ENCODE results near the gene SPTBN4.

DNA sequence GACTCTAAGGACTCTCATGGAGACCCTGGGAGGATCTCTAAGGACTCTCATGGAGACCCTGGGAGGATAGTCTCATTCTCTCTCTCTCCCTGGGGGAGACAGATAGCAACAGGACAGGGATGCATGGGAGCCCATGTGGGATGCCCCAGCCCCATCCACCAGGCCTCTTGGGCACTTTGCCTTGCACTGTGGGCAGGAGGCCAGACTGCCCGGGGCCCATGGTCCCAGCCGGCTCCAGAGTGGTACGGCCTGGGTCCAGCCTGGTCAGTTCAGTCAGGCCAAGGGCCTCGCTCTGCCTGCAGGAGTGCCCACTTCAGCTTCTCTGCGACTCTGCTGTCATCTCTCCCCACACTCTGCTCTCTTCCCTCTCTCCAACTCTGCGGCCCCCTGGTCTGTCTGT, 61.3 kb downstream of the SPTBN4 start:
- TF ChIP-seq CREB1 (IDR thresholded peaks at IDR 0.05; ENCODE audit: low read depth) = no peak
- TF ChIP-seq, protein P1, sequence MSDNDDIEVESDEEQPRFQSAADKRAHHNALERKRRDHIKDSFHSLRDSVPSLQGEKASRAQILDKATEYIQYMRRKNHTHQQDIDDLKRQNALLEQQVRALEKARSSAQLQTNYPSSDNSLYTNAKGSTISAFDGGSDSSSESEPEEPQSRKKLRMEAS (IDR thresholded peaks at IDR 0.05) = no peak
- TF ChIP-seq, protein P2, sequence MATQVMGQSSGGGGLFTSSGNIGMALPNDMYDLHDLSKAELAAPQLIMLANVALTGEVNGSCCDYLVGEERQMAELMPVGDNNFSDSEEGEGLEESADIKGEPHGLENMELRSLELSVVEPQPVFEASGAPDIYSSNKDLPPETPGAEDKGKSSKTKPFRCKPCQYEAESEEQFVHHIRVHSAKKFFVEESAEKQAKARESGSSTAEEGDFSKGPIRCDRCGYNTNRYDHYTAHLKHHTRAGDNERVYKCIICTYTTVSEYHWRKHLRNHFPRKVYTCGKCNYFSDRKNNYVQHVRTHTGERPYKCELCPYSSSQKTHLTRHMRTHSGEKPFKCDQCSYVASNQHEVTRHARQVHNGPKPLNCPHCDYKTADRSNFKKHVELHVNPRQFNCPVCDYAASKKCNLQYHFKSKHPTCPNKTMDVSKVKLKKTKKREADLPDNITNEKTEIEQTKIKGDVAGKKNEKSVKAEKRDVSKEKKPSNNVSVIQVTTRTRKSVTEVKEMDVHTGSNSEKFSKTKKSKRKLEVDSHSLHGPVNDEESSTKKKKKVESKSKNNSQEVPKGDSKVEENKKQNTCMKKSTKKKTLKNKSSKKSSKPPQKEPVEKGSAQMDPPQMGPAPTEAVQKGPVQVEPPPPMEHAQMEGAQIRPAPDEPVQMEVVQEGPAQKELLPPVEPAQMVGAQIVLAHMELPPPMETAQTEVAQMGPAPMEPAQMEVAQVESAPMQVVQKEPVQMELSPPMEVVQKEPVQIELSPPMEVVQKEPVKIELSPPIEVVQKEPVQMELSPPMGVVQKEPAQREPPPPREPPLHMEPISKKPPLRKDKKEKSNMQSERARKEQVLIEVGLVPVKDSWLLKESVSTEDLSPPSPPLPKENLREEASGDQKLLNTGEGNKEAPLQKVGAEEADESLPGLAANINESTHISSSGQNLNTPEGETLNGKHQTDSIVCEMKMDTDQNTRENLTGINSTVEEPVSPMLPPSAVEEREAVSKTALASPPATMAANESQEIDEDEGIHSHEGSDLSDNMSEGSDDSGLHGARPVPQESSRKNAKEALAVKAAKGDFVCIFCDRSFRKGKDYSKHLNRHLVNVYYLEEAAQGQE (IDR thresholded peaks at IDR 0.05; ENCODE audit: low read depth) = no peak
- no peak for TF ChIP-seq TEAD4 (IDR thresholded peaks at IDR 0.05)
- TF ChIP-seq YY1 (IDR thresholded peaks at IDR 0.05; ENCODE audit: low read depth) = no peak
- TF ChIP-seq EP300 (IDR thresholded peaks at IDR 0.05; ENCODE audit: borderline replicate concordance) = no peak
- TF ChIP-seq TAF1 (IDR thresholded peaks at IDR 0.05; ENCODE audit: low read depth) = no peak
- no peak for TF ChIP-seq EGR1 (IDR thresholded peaks at IDR 0.05)
- TF ChIP-seq ZBTB7A (IDR thresholded peaks at IDR 0.05; ENCODE audit: low read depth) = no peak
- TF ChIP-seq RAD21 (IDR thresholded peaks at IDR 0.05; ENCODE audit: low read depth) = no peak
- no peak for TF ChIP-seq NFIC (IDR thresholded peaks at IDR 0.05)
- TF ChIP-seq, protein P3, sequence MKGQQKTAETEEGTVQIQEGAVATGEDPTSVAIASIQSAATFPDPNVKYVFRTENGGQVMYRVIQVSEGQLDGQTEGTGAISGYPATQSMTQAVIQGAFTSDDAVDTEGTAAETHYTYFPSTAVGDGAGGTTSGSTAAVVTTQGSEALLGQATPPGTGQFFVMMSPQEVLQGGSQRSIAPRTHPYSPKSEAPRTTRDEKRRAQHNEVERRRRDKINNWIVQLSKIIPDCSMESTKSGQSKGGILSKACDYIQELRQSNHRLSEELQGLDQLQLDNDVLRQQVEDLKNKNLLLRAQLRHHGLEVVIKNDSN (IDR thresholded peaks at IDR 0.05) = no peak

Data from Ishikawa (cell line).